Gastrocnemius medialis (tissue), 4 donors: ENCODE results near the gene STAP1. TPM values are rescaled to one million over a fixed set of nuclear protein-coding genes. Genes with fewer than 3 reads are reported as not detected.

ENCODE experiments used
- ATAC-seq, 2 donors: fragments of 150-250 bp; one replicate each; pipeline ENCODE4 v1.9.1; 2016
- DNase-seq, 2 donors: peaks; one replicate each; pipeline ENCODE4 v3.0.0-alpha.2; 2019
- H3K27ac ChIP-seq, 4 donors: fragments of 200-600 bp; sonication (generic); 1 replicate in 1 of 4; 2 replicates in 3 of 4; pipeline ENCODE4 v1.5.1; 2016 to 2018; ENCODE audit warnings: mild to moderate bottlenecking in 2 of 4, moderate library complexity in 1 of 4
- H3K27me3 ChIP-seq, 3 donors: fragments of 200-600 bp; sonication (generic) in 2 of 3; 1 replicate in 1 of 3; 2 replicates in 2 of 3; pipeline versions ENCODE4 v1.5.1 to v1.6.0; 2016 to 2019; ENCODE audit warnings: mild to moderate bottlenecking in 1 of 3, moderate library complexity in 1 of 3
- H3K36me3 ChIP-seq, 2 donors: fragments of 200-600 bp; sonication (generic) in 1 of 2; one replicate each; pipeline ENCODE4 v1.5.1; 2017 to 2018
- H3K4me1 ChIP-seq, 2 donors: fragments of 200-600 bp; sonication (generic) in 1 of 2; one replicate each; pipeline ENCODE4 v1.5.1; 2016 to 2017; ENCODE audit warnings: mild to moderate bottlenecking in 2 of 2
- H3K4me3 ChIP-seq, 4 donors: fragments of 200-600 bp; sonication (generic) in 3 of 4; 1 replicate in 1 of 4; 2 replicates in 3 of 4; pipeline ENCODE4 v1.5.1; 2016 to 2019; ENCODE audit warnings: mild to moderate bottlenecking in 2 of 4
- H3K9me3 ChIP-seq, 3 donors: fragments of 200-600 bp; sonication (generic) in 2 of 3; 1 replicate in 1 of 3; 2 replicates in 2 of 3; pipeline ENCODE4 v1.5.1; 2016 to 2019
- POLR2A ChIP-seq, 2 donors: fragments of 450-650 bp; IDR thresholded peaks; one replicate each; pipeline ENCODE4 v1.6.1; 2017; ENCODE audit warnings: antibody characterized with exemption in 2 of 2, mild to moderate bottlenecking in 2 of 2, moderate library complexity in 2 of 2
- in situ Hi-C, 4 donors: fragments of 200-750 bp; cut with MboI; loops; one replicate each; pipeline versions ENCODE4 v1.15.0 to v1.8.0; 2017; ENCODE audit warnings: low sequenced_read_pairs in 4 of 4
- intact Hi-C: fragments of 100-400 bp; cut with DNase I; formaldehyde crosslinking; loops from one replicate; pipeline ENCODE4 v1.15.1; 2023; ENCODE audit warnings: low total_unique reads
- total RNA-seq, 4 donors: library from RNA; depleted of rRNA; stranded (reverse); fragments of >200 nt; gene quantifications; one replicate each; pipeline versions ENCODE4 v1.1.0 to v1.2.3, GENCODE V29; 2016
- TF ChIP-seq, protein P1 (sequence below), 5 experiments: fragments of 450-650 bp in 3 of 5; fragments of 200-600 bp in 2 of 5; sonication (generic) in 2 of 5; IDR thresholded peaks in 4 of 5; conservative IDR thresholded peaks in 1 of 5; 1 replicate in 4 of 5; 2 replicates in 1 of 5; pipeline ENCODE4 v1.5.1; 2016 to 2019; ENCODE audit warnings: antibody characterized with exemption in 5 of 5, mild to moderate bottlenecking in 3 of 5, moderate library complexity in 3 of 5

STAP1 gene
- total RNA-seq, 4 donors from 2014 or later = not detected

DNA sequence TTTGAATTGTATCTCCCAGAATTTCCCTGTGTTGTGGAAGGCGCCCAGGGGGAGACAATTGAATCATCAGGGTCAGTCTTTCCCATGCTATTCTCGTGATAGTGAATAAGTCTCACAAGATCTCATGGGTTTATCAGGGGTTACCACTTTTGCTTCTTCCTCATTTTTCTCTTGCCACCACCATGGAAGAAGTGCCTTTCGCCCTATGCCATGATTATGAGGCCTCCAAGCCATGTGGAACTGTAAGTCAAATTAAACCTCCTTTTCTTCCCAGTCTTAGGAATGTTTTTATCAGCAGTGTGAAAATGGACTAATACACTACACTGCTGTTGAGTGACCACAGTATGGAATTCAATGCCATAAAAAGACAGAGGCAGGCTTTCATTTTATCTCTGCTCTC is 25.4 kb upstream of the STAP1 start:
- no peaks in the 10 kb centered on the region for H3K9me3 ChIP-seq
- TF ChIP-seq, protein P1, sequence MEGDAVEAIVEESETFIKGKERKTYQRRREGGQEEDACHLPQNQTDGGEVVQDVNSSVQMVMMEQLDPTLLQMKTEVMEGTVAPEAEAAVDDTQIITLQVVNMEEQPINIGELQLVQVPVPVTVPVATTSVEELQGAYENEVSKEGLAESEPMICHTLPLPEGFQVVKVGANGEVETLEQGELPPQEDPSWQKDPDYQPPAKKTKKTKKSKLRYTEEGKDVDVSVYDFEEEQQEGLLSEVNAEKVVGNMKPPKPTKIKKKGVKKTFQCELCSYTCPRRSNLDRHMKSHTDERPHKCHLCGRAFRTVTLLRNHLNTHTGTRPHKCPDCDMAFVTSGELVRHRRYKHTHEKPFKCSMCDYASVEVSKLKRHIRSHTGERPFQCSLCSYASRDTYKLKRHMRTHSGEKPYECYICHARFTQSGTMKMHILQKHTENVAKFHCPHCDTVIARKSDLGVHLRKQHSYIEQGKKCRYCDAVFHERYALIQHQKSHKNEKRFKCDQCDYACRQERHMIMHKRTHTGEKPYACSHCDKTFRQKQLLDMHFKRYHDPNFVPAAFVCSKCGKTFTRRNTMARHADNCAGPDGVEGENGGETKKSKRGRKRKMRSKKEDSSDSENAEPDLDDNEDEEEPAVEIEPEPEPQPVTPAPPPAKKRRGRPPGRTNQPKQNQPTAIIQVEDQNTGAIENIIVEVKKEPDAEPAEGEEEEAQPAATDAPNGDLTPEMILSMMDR (IDR thresholded peaks at IDR 0.05 in 4 of 5, conservative IDR thresholded peaks at IDR 0.05 in 1 of 5) = no peak
- no peak for TF ChIP-seq POLR2A (IDR thresholded peaks at IDR 0.05)
- H3K27ac ChIP-seq = no peak overlapping the region
- ATAC-seq (no peak), DNase-seq (no peak)
- no peaks in the 10 kb centered on the region for H3K4me1 ChIP-seq
- H3K27me3 ChIP-seq = no peaks in the 10 kb centered on the region
- peaks cover 3 to 51% of the 10 kb centered on the region in 2 donors for H3K36me3 ChIP-seq
- in situ Hi-C loops (loop anchor here in 2 of 4 donors (25.0 kb wide), 1 partner anchor 804 kb away; no protein-coding TSS in a partner anchor), intact Hi-C loops (no loop called here)
- no peak overlapping the region for H3K4me3 ChIP-seq

DNA sequence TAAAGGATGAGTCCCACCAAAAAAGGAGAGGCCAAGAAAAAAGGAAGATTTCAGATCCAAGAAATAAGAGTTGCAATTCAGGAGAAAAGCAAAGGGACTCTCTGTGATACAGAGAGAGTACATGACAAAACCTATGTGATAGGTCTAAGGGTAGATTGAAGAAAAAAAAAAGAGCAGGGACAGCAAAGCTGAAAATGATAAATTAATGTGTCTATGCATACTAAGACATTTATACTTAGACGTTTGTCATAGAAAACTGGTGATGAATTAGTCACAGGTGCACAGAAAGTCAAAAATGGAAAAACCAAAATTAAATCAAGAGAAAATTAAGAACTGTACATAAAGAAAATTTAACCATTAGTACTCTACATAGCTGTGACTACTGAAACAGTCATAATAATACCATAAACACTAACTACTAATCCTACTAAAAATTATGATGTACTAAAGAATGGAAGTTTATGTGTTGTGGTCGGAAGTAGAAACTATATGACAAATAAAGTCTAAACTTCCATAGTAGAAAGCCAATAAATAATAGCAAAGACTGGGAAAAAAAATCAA is 23.2 kb upstream of the STAP1 start:
- no peak for DNase-seq
- peaks cover 0 to 48% of the 10 kb centered on the region in 2 donors for H3K36me3 ChIP-seq
- H3K4me3 ChIP-seq = no peak overlapping the region
- intact Hi-C loops = no loop called here
- no peak for TF ChIP-seq POLR2A (IDR thresholded peaks at IDR 0.05)
- TF ChIP-seq, protein P1 (IDR thresholded peaks at IDR 0.05 in 4 of 5, conservative IDR thresholded peaks at IDR 0.05 in 1 of 5) = no peak
- H3K4me1 ChIP-seq = no peaks in the 10 kb centered on the region
- no peak overlapping the region for H3K27ac ChIP-seq
- no peaks in the 10 kb centered on the region for H3K27me3 ChIP-seq
- ATAC-seq = no peak
- in situ Hi-C loops = loop anchor here in 2 of 4 donors (25.0 kb wide), 1 partner anchor 802 kb away; no protein-coding TSS in a partner anchor
- H3K9me3 ChIP-seq = no peaks in the 10 kb centered on the region

DNA sequence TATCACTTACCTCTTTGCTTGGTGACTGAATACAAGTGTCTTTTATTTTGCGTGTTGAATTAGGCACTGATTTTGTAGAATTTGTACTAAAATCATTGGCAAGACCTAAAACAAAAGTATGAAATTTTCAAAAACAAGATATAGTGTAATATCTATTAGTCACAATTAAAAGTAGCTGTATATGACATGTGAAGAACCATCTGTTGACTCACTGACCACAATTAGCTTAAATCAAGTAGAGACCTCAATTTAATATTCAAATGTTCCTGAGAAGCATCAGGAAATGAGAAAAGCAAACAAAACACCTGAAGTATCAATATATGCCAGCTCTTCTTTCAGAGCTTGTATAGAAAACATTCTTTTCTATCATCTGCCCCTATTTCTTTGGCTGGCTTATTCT is 18.7 kb upstream of the STAP1 start:
- ATAC-seq (no peak), DNase-seq (no peak)
- TF ChIP-seq, protein P1 (IDR thresholded peaks at IDR 0.05 in 4 of 5, conservative IDR thresholded peaks at IDR 0.05 in 1 of 5) = no peak
- no peak for TF ChIP-seq POLR2A (IDR thresholded peaks at IDR 0.05)
- in situ Hi-C loops = loop anchor here in 3 of 4 donors (10.0 to 25.0 kb wide), 2 partner anchors 155 to 797 kb away; no protein-coding TSS in a partner anchor
- intact Hi-C loops = loop anchor here (10.0 kb wide), 1 partner anchor 85 kb away; no protein-coding TSS in a partner anchor
- no peak overlapping the region for H3K27ac ChIP-seq
- H3K4me3 ChIP-seq = no peak overlapping the region
- H3K9me3 ChIP-seq = no peaks in the 10 kb centered on the region
- peaks cover 0 to 23% of the 10 kb centered on the region in 2 donors for H3K36me3 ChIP-seq
- no peaks in the 10 kb centered on the region for H3K27me3 ChIP-seq
- H3K4me1 ChIP-seq = peaks cover 14 to 19% of the 10 kb centered on the region in 2 donors

DNA sequence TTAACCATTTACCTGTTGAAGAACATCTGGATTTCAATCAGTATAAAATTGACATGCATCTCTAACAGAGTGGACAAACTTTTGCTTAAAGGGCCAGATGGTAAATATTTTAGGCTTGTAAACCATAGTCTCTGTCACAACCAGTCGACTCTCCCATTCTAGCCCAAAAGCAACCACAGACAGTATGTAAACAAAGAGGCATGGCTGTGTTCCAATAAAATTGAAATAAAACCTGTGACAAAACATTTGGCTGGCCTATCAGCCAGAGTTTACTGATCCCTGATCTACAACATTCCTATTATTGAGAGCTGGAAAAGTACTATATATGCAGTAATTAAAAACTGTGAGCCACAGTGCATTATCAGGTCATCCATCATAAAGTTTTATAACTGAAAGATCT is 16.5 kb upstream of the STAP1 start:
- intact Hi-C loops = loop anchor here (10.0 kb wide), 1 partner anchor 83 kb away; no protein-coding TSS in a partner anchor
- no peak for ATAC-seq
- Histone ChIP-seq H3K36me3 (peaks cover 0 to 9% of the 10 kb centered on the region in 2 donors), H3K27ac (no peak overlapping the region), H3K4me1 (peaks cover 14 to 19% of the 10 kb centered on the region in 2 donors), H3K27me3 (no peaks in the 10 kb centered on the region), H3K4me3 (no peak overlapping the region), H3K9me3 (no peaks in the 10 kb centered on the region)
- no peak for TF ChIP-seq POLR2A (IDR thresholded peaks at IDR 0.05)
- TF ChIP-seq, protein P1 (IDR thresholded peaks at IDR 0.05 in 4 of 5, conservative IDR thresholded peaks at IDR 0.05 in 1 of 5) = no peak
- in situ Hi-C loops = loop anchor here in 3 of 4 donors (10.0 to 25.0 kb wide), 2 partner anchors 153 to 795 kb away; no protein-coding TSS in a partner anchor
- DNase-seq = no peak
